NCI-H82 treated with DMSO at 0.1 percent for 48 hours (cell line): ENCODE measurements around the gene TAPBPL.
A peak's percentile ranks its signal among the peaks of the same experiment; 100 is the strongest.
"Not testable (repeated sequence)": the region's sequence is repeated elsewhere in the genome, so short reads cannot be mapped to it uniquely, and the experiment has no call there.

ENCODE experiments used
- DNase-seq: peaks from one replicate; lab custom pipeline; 2025; ENCODE audit not compliant: unreplicated experiment; lab: John Stamatoyannopoulos, UW

Gene TAPBPL

GRCh38 chr12:6451348-6452244 lies at the start of gene TAPBPL:
Gene TAPBPL, plus strand, starts transcription at chr12:6452042. Its CDS starts 207 bp downstream, at chr12:6452249.
- DNase-seq = peak; percentile 85

- no peak for DNase-seq
These were observed 47.5 kb upstream of the TAPBPL start for GRCh38 chr12:6404390-6404789.

GRCh38 chr12:6405963-6406362 lies 45.9 kb upstream of the TAPBPL start:
- no peak for DNase-seq

GRCh38 chr12:6407236-6407954 lies 44.4 kb upstream of the TAPBPL start:
- no peak for DNase-seq

- no peak for DNase-seq
These were observed 35.2 kb upstream of the TAPBPL start for GRCh38 chr12:6416596-6416995.

- no peak for DNase-seq
These were observed 33.0 kb upstream of the TAPBPL start for GRCh38 chr12:6418796-6419195.

GRCh38 chr12:6420364-6420763 lies 31.5 kb upstream of the TAPBPL start:
- DNase-seq = no peak

GRCh38 chr12:6423267-6424007 lies 28.4 kb upstream of the TAPBPL start:
- DNase-seq = peak; percentile 84

- DNase-seq = no peak
These were observed 27.9 kb upstream of the TAPBPL start for GRCh38 chr12:6424008-6424347.

- DNase-seq = no peak
These were observed 27.0 kb upstream of the TAPBPL start for GRCh38 chr12:6424866-6425265.

- no peak for DNase-seq
These were observed 26.0 kb upstream of the TAPBPL start for GRCh38 chr12:6425590-6426531.

- no peak for DNase-seq
These were observed 24.8 kb upstream of the TAPBPL start for GRCh38 chr12:6426882-6427671.

GRCh38 chr12:6427796-6428195 lies 24.0 kb upstream of the TAPBPL start:
- DNase-seq = not testable (repeated sequence)

- no peak for DNase-seq
These were observed 23.5 kb upstream of the TAPBPL start for GRCh38 chr12:6428326-6428725.

GRCh38 chr12:6430124-6430989 lies 21.5 kb upstream of the TAPBPL start:
- DNase-seq = no peak

GRCh38 chr12:6432991-6433390 lies 18.9 kb upstream of the TAPBPL start:
- DNase-seq = no peak

GRCh38 chr12:6434205-6435140 lies 17.4 kb upstream of the TAPBPL start:
- no peak for DNase-seq
